ENCODE data around the gene MN1. TPM values are rescaled to one million over a fixed set of nuclear protein-coding genes. Genes with fewer than 3 reads are reported as not detected.

MN1 gene
- total RNA-seq, 1 donor from 2014 or later = 0.25 TPM

DNA sequence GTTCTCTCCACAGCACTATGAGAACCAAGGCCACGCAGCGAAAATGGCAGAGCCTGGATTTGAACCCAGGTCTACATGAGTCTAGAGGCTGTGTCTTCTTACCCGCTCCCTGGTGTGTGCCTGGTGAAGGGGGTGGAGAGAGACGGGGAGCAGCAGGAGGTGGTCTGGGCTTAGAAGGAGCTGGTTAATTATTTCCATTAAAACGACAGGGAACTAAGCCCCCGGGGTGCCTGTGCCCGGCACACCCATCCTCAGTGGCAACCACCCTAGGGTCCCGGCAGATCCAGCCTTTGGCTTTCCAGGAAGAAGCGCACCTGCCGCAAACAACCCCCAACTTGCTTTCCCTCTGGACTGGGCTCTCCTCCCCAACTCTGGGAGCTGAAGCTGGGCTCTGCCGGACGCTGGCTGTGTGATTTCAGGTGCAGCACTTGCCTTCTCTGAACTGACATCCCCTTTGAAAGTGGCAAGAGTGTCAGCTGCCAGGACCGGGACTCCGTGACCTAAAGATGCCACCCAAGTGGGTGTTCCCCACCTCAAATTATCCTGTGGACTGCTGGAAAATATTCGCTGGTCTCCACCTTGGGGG, 35.8 kb downstream of the MN1 start:
- intact Hi-C loops (cut with micrococcal nuclease) = no loop called here

DNA sequence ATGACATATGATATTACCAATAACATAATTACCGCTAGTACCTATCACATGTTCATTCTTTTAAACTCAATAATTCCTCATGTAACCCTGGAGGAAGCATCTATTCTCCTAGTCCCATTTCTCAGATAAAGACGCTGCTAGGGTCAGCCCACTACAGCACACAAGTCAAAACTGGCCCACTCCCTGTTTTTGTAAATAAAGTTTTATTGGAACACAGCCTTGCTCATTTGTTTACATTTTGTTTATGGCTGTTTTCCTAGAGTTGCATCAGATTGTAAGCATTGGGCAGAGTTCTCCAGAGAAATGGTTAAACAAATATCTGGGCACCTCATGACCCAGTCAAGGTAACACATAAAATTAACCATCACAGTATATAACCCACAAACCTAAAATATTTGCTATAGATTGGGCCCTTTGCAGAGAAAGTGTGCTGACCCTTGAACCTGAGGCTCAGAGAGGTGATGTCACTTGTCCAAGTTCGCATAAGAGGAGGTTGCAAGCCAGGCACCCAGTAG, 36.8 kb downstream of the MN1 start:
- intact Hi-C loops (cut with micrococcal nuclease) = no loop called here

DNA sequence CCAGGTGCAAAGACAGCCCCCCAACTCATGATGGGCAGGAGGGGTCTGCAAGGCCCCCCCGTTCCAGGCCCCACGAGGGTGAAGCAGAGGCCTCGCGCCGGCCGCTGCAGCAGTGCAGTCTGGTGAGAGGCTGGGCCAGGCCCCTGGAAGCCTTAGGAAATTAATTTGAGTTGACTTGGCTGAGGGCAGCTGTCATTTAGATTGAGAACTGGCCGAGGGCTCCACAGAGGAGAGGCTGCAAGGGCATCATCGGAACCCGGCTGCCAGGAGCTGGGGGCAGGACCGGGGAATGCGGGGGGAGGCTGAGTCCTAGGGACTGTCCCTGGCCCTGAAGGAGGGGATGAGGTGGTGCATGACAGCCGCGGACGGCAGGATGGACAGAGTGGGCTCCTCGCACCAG, 39.9 kb downstream of the MN1 start:
- intact Hi-C loops (cut with micrococcal nuclease) = no loop called here

DNA sequence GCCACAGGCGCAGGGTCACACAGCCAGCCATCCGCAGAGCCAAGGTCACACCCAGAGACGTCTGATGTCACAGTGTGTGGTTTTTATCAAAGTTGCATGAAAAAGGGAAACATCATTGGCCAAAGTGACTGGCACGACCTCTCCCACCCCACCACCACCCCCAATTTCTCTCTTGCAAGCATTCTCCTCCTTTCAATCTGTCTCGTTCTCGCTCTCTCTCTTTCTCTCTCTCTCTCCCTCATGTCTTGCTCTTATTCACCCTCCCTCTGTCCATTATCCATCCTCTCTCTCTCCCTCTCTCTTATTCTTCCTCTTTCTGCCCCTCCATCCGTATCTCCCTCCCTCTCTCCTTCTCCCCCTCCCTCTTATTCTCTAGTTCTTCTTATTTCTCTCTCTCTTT, 40.6 kb downstream of the MN1 start:
- intact Hi-C loops (cut with micrococcal nuclease) = no loop called here

DNA sequence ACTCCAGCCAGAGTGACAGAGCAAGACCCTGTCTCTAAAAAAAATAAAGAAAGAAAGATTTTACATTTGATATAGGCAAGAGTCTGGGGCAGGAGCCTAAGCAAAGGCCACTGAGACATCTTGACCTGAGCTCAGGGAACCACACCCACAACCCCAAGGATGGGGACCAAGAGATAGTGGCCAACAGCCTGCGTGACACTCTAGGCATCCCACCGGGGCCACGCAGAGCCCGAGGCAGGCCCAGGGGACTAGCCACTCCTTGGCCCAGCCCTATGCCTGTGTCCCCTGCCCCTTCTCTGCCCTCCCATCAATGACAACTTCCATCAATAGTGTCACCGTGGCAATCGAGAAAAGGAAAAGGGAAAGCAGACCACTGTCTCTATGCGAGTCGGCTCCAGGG, 41.1 kb downstream of the MN1 start:
- intact Hi-C loops (cut with micrococcal nuclease) = no loop called here

DNA sequence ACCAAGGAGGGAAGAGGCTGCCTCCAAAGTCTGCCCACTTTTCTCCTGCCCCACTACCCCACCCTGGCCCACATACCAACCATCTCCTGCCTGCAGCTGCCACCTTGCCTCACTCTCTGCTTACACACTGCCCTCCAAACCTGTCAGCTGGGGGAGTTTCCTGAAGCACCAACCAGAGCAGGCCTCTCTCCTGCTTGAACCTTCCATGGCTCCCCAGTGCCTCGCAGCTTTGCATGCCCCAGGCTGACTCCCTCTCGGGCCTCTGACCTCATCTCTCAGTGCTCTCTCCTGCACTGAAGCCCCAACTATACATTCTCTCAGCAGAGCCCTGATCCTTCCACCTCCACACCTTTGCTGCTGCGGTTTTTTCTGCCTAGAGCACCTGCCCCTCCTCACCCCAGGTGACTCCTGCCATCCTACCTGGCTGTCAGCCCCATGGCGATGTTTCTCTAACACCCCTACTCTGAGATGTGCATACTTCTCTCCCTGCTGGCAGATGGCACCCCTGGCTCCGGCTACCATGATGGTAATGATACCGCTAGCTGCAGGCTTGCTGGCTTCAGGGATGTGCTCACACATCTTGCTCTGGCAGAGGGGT, 43.5 kb downstream of the MN1 start:
- intact Hi-C loops (cut with micrococcal nuclease) = no loop called here

DNA sequence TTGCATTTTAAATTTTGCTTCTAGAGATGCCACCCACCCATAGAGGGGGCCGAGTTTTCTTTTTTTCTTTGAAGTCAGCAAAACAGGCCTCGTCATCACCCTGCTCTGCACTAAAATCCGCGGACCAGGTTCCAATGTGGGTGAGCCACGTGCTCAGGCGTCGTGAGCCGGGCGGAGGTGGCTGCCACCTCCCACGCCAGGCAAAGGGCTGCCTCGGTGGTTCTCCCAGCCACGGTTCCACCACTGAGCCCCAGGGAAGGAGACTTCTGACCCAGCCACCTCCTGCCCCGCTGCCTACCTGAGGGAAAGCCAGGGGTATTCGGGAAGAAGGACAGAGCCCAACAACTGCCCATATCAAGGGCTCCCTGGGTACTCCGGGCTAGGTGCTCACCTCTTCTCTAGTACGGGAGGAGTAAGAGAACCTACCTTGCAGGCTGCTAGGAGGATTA, 45.3 kb downstream of the MN1 start:
- intact Hi-C loops (cut with micrococcal nuclease) = no loop called here

DNA sequence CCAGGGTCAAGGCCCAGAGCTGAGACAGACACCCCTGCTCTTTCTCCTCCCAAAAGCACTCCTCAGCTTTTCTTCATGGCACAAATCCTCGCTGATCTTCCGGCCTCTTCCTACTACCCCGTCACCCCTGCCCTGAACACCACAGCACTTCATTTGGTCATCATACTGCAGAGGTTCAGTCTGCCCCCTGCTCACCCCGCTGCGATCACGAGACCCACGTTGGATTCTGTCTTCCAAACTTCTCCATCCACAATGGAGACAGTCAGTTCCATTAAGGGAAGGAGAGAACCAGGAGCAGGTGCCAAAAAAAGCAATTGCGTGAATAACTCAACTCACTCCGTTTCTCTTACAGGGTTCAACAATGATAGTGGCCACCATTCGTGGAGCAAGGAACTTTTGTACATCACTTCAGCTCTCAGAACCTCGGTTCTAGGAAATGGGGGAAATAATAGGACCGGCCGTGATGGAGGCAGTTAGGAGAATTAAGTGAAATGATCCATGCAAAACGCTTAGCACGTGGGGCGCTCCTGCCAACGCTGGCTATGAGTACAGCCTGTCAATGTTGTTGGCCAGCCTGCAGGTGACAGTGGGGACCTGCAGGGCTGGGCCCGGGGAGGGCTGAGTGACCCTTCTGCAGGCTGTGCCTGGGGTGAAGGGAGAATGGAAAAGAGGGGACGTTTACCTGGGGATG, 45.9 kb downstream of the MN1 start:
- intact Hi-C loops (cut with micrococcal nuclease) = no loop called here

DNA sequence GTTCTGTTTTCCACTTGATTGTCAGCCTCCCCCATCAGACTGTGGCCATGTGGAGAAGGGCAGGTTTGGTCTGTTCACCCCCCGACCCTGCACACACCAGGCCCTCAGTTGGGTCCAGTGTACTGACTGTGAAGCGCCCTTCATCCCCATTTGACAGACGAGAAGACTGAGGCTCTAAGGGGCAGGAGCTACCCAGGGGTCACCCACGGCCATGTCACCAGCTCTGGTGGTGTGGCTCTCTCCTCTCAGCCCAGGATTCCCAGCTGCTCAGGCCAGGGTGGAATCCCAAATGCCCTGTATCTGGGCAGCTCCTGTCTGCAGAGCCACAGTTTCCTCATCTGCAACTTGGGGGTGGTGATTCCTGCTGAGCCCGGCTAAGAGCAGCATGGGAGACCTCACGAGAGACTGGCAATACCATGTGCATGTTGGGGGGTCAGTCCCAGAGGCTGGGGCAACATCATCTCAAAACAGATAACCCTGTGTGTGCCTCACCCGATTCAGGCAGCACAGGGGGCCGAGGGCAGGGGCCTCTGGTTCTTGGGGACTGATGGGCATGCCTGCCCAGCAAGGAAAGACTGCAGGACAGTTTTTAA, 46.6 kb downstream of the MN1 start:
- intact Hi-C loops (cut with micrococcal nuclease) = no loop called here

DNA sequence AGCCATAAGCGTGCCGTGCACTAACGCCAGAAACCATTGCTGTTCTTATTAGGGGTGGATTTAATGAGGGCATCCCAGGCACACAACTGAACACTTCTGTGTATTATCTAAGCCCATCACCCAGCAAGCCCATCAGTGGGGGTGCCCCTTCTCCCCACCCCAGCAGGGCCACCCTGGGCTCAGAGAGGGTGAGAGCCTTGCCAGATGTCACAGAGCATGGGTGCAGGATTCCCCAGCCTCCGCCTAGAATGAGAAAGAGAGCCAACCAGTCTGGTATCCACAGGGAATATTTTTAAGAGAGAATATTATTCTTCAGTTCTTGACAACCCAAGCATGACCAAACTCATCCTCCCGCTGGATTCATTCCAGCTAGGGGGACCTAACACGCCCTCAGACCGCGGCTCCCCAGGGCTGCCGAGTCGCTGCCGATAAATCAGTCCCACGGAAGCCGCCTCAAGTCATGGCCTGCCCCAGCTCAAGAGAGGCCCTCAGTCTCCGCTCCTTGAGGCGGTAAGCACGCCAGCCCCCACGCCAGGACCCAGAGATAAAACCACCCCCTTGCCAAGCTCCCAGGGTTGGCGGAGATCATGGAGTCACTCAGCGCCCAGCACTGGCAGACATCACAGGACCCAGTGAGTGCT, 47.2 kb downstream of the MN1 start:
- intact Hi-C loops (cut with micrococcal nuclease) = no loop called here

DNA sequence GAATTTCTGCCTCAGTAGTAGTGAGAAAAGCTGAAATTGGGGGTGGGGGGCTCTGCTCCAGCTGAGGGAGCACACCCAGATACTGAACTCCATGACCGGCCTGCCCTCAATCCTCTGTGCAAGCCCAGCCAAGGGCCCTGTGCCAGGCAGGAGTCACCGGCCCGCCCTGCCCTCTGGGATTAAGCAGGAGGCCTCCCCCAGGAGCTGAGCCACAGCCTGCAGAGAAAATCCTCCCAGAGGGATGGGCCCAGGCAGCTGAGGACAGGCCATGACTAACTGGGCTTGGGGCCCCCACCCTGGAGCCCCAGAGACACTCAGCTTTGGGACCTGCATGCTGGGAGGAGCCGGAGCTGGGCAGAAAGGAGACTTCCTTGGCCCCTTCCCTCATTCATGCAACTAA, 48.8 kb downstream of the MN1 start:
- intact Hi-C loops (cut with micrococcal nuclease) = no loop called here

DNA sequence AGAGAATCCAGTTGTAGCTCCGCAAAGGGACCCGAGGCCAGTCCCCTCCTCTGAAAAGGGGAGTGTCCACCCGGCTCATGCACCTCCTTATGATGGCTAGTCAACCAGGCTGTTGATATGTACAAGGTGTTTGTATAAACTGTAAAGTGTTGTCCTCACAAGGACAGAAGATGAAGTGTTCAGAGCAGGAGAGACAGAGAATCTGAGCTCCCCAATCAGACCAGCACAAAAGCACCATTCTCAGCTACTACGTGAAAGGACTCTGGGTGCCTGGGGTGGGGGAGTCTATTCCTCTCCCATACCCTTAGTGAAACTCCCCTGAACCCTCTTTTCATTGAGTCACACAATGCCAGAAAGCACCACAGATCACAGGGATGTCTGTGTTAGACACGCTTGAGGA, 49.4 kb downstream of the MN1 start:
- intact Hi-C loops (cut with micrococcal nuclease) = no loop called here

DNA sequence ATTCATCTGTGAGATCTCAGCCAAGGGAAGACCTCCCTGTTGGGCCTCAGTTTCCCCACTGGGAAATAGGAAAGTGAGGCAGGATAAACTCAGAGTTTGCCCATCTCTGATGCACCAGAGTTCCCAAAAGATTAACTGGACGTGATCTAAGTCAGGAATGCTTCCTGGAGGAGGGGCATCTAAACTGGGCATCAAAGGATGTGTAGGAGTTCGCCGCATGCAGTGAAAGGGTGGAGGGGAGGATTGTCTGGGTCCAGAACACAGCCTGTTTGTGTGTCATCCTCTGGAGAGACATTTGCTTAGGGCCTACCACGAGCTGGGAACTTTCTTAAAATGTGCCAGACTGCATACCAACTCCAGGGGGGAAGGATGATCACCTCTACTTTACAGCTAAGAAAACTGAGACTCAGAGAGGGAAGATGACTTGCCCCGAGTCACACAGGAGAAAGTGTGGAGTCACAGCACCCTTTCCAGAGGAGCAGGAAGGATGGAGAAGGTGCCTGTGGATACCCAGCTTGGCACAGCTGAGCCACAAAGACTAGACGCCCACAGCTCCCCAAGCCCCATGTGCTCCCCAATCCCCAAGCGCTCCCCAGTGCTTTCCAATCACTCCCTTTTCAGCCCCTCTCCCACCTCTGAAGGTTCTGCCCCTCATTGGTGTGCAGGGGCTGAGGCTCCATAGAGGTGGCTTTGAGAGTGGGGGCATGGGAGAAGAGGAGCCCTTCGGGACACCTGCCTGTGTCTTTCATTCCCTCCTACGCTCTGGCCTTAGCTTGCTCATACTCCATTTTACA, 50.1 kb downstream of the MN1 start:
- intact Hi-C loops (cut with micrococcal nuclease) = no loop called here

DNA sequence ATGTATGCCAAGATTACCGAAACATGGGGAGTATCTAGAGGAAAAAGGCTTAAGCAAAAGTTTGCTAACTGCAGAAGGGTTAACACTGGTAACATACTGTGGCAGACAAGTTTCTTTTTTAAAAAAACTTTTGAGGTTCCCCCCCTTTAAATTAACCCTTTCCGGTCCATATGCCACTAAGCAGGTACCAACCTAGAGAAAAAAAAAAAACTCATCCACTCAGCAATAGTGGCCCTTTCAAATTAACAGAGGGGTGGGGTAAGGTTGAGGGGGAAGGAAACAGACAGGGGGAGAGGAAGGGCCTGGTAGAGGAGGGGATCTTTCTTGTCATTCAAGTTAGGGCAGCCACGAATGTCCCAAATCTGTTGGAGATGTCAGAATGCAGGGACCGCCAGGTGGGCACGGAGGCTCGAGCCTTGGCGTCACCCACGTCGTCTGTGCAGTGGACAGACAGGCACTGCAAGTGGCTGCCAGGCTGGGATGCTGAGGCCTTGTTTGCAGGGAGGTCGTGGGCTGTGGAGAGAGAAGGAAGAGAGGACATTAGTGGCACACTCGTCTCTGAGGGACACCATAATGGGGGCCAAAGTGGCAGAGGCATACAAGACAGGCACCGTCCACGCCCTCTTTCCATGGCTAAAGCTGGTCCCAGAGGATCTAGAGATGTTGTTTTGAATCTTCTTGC, 50.8 kb downstream of the MN1 start:
- intact Hi-C loops (cut with micrococcal nuclease) = no loop called here

DNA sequence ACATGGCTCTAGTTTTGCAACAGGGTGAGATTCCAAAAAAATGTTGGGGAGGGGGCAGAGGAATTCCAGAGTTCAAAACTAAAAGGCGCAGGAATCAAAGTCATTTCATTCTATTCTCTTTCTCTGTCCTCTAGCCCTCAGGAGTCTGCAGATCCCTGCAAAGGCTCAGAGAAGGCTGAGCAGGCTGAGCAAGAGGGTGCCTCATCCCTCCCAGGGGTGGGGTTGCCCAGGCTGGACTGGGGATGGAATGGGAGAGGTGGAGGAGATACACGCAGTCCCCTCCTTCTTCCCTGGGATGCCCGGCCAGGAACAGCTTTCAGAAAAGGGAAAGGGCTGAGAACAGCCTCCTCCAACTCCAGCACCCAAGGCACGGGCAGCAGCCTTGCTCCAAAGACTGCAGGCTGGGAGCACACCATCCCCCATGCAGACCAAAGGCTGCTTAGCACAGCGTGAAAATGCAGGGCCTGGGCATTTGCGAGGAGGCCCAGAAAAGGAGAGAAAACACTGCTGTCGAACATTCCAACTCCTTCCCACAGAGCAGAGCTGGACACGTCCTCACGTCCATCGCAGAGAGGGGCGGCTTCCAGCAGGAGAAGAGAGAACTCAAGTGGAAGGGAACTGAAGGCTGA, 51.8 kb downstream of the MN1 start:
- intact Hi-C loops (cut with micrococcal nuclease) = no loop called here

DNA sequence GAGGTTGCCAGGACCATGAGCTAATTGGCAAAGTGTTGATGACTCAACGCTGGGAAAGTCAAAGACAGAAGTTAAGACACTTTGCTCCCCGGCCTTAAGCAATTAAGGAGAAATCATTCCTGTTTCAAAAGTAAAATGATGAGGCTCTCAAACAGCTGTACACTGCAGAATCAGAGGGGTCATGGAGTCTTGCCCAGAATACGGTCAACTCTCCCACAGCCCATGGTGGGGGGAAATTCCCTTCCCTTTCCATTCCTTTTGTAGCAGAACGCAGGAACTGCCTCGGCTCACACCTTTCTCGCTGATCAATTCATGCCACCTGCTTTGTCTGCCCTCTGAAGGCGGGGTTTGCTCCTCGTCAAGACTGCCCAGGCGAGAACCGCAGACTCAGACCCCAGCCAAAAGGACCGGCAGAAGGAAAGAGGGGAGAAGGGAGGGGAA, 52.8 kb downstream of the MN1 start:
- intact Hi-C loops (cut with micrococcal nuclease) = no loop called here

DNA sequence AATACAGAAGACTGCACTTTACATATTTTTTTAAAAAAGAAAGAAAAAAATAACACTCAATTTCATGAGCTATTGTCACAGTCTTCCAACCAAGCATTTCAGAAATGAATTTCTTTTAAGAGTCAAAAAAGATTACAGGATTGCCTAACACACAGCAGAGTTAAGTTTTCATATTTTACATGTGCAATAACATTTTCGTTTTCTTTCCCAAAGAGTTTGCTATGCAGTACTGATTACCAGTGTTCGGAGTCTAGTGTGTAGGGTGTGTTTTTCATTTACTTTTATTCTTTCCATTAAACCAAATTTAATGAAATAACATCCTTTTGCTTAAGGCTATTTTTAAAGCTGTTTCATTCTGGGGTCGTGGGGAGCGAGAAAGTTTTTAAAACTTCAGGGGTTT, 53.2 kb downstream of the MN1 start:
- intact Hi-C loops (cut with micrococcal nuclease) = no loop called here

DNA sequence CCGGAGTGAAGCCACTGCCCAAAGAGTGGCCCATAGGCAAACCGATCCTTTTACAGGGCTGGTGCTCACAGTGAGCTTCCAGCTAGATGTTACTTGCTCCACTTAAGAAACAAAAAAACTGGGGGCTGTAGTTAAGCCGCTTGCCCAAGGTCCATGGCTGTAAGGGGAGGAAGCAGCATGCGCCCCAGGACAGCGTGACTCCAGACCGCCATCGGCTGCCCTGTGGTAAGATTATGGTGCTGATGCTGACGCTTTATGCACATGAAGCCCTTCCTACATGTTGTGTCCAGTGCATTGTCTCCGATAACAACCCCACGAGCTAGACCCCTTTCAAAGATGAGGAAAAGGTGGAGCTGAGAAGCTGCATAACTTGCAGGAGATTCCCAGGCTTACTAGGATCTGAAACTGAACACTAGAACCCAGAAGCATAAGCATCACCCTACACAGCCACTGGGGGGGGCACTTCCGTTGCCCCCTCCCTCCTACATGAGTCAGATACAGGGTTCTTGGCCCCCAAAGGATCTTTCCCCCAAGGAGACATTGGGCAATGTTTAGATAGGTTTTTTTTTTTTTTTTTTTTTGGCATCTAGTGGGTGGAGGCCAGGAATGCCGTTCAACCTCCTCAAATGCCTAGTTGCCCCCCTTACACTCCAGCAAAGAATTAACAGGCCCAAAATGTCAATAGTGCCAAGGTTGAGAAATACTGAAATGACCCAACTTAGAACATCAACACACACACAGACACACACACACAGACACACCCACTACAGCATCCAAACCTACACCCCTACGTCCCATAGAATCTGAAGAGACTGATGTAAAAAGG, 53.9 kb downstream of the MN1 start:
- intact Hi-C loops (cut with micrococcal nuclease) = no loop called here

DNA sequence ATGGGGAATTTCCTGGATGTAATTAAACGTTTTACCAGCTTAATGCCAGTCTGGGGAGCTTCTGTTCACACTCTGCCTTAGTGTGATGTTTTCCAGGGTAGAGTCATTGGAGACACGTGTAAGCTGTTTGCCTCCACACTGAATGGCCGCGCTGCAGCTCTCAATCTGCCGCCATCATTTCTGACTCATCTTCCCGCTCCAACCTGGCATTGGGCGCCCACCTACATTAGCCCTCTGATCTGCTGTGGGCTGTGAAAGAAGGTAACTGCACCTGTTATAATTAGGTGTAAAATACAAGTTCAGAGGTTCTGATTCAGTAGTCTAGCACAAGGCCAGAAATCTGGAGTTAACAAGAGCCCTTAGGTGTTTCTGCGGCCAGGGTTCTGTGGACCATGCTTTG, 54.6 kb downstream of the MN1 start:
- intact Hi-C loops (cut with micrococcal nuclease) = no loop called here
